ENCODE results near the gene ADGRV1.
"Not testable (repeated sequence)": the region's sequence is repeated elsewhere in the genome, so short reads cannot be mapped to it uniquely, and the experiment has no call there.

ADGRV1 gene

DNA sequence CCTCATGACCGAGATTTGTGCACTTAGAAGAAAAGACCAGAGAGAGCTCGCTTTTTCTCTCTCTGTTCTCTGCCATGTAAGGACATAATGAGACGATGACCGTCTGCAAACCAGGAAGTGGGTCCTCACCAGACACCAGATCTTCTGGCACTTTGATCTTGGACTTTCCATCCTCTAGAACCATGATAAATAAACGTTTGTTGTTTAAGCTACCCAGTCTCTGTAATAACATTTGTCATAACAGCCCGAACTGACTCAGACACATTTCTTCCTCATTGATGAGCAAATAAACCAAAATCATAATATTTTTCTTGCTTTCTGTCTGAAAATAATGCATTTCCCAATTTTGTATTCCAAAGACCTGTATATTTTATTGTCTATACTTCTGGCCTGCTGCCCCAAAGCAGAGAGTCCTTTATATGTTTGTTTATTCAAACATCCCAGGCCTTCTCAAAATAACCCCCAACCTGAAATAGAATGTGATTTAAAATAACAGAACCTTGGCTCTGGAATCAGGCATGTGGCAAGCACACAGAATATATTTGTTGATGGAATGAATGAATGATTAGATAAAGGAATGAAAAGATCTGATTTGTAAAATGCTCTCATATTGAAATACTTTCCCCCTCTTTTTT lies 396.5 kb downstream of the ADGRV1 start:
- DNase-seq, result no peak

DNA sequence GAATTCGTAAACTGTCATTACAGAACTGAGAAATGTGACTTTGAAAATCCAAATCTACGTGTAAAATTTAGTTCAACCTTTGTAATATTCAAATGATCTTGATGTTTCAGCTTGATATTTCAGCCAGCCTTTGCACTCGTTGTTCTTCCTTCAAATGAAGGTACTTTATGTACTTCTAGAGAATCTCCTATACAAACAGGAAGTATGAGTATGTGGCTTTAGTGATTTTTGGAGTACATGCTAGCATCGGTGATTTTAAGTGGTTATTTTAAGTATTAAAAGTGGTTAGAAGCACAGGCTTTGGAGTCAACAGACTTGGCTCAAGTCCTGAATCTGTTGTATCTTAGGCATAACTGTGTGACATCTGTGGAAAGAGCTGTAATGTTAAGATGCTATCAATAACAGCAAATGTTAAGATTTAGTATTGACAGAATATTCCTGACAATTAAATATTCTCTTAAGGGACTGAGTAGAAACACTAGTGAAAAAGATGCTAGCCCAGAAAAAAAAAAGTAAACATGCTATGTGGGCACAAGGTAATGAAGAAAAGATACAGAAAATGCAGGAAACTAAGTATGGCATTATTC lies 398.0 kb downstream of the ADGRV1 start:
- DNase-seq, result no peak

DNA sequence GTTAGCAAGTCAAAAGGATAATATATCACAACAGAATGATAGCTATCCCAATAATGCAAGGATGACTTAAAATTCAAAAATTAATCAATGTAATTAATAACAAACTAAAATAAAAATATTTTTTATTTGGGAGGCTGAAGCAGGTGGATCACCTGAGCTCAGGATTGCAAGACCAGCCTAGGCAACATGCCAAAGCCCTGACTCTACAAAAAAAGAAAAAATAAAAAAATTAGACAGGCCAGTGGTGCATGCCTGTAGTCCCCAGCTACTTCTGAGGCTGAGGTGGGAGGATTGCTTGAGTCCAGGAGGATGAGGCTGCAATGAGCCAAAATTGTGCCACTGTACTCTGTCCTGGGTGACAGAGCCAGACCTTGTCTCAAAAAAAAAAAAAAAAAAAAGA lies 399.3 kb downstream of the ADGRV1 start:
- DNase-seq, result no peak

DNA sequence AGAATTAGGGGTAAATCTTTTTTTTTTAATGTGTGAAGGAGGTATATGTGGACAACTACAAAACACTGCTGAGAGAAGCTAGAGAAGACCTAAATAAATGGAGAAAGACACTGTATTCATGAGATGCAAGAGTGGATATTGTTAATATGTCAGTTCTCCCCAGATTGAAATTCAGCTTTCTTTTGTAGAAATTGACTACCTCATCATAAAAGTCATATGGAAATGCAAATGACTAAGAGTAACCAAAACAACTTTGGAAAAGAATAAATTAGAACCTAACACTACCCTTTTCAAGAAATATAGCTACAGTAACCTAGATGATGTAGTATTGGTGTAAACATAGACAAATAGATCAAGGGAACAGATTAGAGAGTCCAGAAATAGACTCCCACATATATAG lies 400.7 kb downstream of the ADGRV1 start:
- no peak for DNase-seq

DNA sequence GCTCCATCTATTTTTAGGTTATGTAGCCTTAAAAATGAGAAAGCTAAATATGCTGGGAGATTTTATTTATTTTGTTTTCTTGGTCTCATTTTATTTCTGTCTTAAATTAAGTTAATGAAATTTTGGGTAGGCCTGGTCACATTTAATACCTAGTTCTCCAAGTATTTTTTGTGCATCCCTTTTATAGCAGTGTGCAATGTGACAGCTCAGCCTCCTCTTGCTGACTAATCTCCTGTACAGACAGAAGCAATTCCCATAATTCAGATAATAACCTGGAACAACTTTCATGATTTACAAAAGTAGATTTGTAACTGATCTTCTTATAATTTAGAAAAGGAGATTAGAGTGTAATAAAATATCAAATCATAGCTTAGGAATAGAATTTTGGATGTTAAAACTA lies 403.9 kb downstream of the ADGRV1 start:
- no peak for DNase-seq

DNA sequence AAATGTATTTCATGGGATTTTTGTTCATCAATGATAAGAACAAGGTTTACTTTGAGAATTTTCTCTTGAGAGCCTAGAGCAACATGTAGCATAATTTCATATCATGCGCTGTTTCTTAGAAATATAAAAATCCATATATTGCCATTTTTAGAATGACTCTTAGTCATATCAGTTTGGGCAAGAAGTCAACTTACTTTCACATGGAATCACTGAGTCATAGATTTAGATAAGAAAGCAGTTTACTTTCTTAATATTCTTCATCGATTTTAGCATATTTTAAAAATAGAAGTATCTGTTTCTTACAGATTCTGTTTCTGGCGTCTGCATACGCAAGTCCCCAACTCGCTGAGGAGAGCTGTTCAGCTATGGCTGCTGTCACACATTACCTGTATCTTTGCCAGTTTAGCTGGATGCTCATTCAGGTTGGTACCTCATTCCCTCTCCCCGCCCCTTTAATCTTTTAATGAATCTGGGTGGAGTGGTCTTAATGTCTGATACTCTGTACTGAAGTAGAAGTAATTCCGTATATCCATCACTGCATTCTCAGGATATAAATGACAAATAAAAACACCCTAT lies 406.6 kb downstream of the ADGRV1 start:
- no peak for DNase-seq

DNA sequence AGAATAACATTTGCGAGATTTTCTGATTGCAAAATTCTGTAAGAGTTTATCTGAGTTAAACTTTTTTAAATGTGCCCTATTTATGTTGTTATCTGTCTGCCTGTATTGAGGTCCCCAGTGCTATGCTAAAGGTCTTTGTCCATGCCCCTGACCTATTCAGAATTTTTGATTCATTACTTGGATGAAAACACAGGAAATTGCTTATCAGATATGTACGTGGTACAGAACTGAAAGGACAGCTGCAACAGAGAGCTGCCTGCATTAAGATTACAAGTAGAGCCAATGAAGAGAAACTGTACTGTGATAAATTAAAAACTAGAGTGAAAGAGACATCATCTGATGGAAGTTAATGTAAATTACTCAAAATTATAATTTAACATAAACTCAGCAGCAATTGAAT lies 408.8 kb downstream of the ADGRV1 start:
- no peak for DNase-seq

DNA sequence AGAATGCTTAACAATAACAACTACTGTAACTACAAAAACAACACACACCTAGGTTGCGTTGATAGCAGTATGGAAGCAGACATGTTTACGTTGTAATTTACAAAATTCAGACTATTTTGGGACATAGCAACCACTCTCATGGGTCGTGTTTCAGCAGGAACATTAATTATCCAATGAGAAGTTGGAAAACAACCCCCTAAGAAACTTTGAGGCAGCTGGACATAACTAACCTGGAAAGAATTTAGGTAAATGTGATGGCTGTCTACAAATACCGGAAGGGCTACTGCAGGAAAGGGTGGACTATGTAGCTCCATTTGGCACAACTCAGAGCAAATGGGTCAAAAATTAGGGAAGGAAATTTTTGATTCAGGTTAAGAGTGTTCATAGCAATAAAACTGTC lies 409.3 kb downstream of the ADGRV1 start:
- no peak for DNase-seq

DNA sequence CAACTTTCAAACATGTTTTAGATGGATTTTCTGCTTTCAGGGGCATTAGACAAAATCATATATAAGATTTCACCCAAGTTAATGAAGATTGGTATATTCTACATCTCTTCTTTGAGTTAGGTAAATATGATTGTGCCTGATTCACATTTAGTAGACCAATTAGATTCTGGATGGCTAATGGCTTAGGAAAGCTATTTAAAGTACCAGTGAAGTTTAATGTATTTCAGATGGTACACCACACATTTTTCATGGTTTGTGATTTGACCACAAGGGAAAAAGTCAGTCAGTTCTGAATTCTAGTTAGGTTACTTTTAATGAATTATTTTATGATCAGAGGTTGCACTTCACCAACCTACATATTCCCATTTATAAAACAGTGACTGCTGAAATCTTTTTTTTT lies 409.7 kb downstream of the ADGRV1 start:
- no peak for DNase-seq

DNA sequence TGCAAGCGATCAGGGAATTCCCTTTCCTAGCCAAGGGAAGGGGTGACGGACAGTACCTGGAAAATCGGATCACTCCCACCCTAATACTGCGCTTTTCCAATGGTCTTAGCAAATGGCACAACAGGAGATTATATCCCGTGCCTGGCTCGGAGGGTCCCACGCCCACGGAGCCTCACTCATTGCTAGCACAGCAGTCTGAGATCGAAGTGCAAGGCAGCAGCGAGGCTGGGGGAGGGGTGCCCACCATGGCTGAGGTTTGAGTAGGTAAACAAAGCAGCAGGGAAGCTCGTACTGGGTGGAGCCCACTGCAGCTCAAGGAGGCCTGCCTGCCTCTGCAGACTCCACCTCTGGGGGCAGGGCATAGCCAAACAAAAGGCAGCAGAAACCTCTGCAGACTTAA lies 411.3 kb downstream of the ADGRV1 start:
- not testable (repeated sequence) for DNase-seq

DNA sequence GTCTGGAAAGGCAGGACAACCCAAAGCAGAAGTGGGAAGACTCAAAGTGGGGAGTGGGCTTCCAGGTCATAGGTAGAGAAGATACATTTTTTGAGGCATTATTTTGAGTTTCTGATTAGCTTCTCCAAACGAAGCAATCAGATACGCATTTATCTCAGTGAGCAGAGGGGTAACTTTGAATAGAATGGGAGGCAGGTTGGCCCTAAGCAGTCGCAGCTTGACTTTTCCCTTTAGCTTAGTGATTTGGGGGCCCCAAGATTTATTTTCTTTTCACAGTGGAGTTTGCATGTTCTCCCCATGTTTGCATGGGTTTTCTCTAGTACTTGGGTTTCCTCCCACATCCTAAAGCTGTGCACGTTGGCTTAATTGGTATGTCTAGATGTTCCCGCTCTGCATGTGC lies 422.6 kb downstream of the ADGRV1 start:
- DNase-seq, result no peak

DNA sequence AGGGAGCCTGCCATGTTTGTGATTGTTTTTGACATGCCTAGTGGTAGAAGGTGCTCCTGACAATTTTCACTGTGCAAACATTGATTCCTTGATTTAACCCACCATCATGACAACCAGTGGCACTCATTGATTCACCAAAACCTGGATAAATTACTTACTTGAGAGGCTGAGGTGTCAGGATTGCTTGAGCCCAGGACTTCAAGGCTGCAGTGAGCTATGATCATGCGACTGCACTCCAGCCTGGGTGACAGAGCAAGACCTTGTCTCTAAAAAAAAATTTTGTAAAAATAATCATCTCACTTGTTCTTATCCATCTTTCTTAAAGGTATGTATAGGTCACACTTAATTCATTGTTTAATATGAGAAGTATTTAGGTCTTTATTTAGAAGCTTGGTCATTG lies 423.2 kb downstream of the ADGRV1 start:
- no peak for DNase-seq

DNA sequence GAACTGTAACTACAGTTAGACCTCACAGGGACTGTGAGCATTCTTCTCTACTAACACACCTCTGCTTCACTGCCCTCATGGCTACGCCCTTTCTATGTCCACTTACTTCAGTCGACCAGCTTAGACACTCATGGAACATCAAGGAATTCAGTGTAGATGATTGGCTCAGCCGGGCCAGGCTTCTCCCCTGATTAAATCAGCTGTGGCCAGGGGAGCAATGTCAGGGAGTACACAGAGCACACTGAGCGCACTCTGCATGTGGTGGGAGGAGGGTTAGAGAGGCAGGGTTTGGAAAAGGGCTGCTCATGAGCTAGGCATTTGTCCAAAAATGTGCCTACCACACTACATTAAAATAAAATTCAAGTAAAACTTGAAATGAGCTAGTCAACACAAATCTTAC lies 424.0 kb downstream of the ADGRV1 start:
- DNase-seq, result no peak

DNA sequence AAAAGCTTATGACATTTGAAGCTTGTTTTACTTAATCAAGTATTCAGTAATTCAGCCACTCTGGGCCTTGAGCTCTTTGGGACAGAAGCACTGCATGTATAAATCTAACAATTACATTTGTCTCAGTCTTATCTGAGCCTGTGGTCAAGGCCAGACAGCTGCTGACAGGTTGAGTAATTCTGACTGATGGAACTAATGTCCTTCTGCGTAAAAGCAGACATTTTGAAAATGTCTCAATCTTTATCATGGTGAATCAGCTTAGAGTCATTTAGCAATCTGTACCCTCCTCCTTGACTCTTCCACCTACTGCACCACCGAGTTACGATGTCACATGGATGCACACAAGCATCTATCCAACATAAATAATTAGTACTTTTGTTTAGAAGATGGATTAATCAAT lies 424.6 kb downstream of the ADGRV1 start:
- no peak for DNase-seq

DNA sequence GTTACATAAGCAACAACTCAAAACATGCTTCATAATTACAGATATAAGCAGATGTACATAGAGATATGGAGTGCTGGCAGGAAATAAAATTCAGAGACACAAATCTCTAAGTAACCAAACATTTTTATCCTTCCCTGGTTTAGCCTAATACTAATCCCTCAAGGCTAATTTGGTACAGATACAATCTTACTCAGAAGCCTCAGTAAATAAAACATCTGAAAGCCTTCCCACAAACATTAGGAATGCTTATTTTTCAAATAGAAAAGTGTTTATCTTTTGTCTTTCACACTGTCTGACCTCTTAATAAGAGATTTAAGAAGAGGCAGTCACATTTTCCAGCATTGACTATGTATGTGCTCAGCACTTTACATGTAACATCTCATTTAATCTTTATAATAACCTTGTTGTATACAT lies 425.1 kb downstream of the ADGRV1 start:
- no peak for DNase-seq

DNA sequence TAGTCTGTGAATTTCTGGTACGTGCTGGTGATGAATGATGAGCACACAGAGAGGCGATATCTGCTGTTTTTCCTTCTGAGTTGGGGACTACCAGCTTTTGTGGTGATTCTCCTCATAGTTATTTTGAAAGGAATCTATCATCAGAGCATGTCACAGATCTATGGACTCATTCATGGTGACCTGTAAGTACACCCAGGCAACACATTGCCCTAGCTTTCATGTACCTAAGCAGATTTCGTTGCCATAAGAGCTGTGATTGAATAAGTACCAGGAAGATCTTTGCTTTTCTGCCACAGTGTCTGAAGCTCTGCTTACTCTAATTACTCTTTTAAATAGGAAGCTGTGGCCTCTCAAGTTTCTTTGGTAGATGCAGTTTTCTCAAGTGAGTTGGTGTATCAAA lies 426.7 kb downstream of the ADGRV1 start:
- no peak for DNase-seq

DNA sequence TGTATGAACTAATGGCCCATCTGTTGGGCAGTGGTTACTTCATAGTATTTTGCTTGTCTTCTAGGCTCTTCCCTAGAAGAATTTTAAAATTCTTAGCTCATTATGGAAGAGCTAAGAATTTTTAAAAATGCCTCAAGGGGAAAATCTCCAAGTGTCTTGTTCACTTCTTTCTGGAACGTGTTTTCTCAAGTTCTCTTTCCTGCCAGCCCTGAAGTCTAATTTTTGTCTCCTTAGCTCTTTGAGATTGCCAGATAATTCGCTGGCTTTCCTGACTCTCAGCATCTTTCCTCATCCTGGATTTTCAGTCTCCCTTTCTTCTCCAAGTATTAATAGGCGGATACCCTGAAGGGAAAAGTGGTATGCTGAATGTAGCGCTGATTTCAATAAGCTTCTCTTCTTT lies 429.1 kb downstream of the ADGRV1 start:
- DNase-seq, result no peak

DNA sequence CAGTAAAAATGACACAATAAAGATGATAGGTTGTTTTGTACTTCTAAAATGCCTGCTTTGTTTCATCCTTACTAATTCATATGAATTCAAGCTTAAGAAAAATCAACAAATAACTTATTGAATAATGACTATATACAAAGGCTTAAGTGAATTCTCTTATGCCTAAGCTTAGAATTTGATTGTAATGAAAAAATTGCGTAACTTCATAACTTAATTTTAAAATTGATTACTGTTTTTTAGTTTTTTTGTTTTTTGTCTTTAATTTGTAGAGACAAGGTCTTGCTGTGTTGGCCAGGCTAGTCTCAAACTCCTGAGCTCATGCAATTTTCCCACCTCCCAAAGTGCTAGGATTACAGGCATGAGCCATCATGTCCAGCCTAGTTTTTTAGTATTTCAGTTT lies 432.6 kb downstream of the ADGRV1 start:
- no peak for DNase-seq

DNA sequence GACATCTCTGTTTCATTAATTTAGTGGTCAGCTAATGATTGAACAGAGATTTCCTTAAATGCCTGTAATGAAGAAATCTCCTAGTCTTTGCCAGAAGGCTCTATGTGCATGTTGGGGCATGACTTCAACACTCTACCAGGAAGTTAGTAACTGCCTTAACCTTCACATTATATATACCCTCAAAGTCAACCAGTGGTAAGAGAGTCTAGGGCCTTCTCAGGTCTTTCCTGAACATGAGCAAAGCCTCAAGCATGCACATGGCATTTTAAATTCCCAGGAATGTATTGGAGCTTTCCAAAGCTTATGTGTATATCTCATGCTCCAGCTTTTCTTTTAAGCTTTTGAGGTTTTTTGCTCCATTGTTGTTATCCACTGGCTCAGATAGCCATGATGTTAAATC lies 436.2 kb downstream of the ADGRV1 start:
- DNase-seq, result no peak

DNA sequence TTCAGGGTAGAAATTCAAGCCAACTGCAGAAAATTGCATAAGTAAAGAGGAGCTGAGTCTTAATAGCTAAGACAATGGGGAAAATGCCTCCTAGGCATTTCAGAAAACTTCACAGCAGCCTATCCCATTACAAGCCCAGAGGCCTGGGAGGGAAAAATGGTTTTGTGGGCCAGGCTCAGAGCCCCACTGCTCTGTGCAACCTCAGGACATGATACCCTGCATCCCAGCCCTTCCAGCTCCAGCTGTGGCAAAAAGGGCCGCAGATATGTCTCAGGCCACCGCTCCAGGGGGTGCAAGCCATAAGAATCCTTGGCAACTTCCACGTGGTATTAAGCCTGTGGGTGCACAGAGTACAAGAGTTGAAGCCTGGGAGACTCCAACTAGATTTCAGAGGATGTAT lies 437.5 kb downstream of the ADGRV1 start:
- DNase-seq, result no peak

DNA sequence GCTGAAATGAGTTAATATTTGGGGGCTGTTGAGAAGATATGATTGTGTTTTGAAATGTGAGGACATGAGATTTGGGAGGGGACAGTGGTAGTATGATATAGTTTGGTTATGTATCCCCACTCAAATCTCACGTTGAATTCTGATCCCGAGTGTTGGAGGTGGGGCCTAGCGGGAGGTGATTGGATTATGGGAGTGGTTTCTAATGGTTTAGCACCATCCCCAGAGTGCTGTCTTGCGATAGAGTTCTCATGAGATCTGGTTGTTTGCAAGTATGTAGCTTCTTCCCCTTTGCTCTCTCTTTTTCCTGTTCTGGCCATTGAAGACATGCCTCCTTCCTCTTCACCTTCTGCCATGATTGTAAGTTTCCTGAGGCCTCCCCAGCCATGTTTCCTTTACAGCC lies 438.5 kb downstream of the ADGRV1 start:
- DNase-seq, result no peak

DNA sequence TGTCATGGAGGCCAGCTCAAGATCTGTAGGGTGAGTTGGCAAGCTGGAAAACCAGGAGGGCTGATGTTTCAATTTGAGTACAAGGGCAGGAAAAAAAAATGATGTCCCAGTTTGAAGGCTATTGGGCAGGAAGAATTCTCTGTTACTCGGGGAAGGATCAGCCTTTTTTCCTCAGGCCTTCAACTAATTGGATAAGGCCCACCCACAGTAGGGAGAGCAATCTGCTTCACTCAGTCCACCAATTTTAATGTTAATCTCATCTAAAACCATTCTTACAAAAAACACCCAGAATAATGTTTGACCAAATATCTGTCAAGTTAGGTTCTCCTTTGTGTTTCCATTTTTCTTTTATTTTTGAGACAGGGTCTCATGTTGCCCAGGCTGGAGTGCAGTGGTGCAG lies 442.1 kb downstream of the ADGRV1 start:
- DNase-seq, result no peak

DNA sequence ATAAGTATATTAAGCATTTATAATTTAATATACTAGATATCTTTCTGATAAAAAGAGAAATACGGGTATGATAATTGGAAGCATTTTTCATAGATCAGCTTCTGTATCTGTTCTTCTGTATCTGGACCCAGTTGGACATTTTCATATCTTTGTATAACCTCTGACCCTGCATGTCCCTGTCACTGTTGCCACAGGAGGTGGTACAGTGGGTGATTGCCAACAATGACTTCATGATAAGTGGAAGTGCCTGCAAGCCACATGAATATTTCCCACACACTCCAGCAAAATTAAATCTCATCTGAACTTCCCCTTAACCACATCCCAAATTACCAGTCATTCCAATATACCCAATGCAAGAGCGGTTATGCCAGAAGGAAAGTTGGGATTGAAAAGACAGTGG lies 448.1 kb downstream of the ADGRV1 start:
- no peak for DNase-seq

DNA sequence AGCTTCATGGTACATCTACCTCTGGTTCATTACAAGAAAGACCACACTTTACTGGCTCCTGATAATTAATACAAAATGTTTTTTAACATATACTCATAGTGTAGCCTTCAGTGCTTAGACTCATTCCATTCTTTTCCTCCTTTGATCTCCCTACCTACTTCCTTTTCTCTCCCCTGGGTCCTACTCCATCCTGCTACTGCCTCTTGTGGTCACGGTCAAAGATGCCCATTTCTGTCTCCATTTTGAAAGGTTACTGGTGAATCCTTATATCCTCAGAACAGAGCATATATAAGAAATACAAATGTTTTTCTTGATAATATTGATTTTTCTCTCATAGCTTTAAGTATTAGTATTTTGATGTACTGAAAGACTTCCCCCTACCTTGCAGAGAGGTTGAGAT lies 448.7 kb downstream of the ADGRV1 start:
- DNase-seq, result no peak

DNA sequence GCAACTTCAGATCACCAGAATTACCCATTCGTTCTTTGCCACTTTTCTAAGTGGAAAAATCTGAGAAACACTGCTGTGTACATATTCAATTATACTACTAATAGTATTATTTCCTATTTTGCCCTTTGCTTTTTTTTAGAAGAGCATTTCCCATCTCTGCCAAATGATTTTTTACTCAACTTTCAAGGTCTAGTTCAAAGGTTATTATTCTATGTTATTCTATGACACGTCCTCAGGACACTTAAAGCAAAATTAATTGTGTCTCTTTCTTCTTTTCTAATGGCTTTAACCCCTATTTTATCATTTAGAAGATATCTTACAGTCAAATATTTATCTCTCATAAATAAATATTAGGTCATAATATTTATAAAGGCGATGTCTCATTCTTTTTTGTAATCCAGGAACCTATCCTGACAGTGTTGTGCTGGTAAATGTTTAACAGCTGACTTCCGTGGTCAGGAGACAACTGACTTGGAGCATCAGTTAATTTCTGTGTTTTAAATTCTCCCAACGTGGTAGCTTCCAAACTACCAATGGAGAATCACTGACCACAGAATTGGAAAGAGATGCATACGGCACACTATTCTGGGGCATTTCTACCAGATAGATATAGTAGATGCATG lies 449.3 kb downstream of the ADGRV1 start:
- no peak for DNase-seq

Measured in stimulated activated CD4-positive, alpha-beta T cell treated with anti-CD3 and anti-CD28 coated beads, Interleukin-2, amount 100 ng/mL, for 24 hours (primary cell).